ENCODE data around the gene SRRM5. TPM values are rescaled to one million over a fixed set of nuclear protein-coding genes. Genes with fewer than 3 reads are reported as not detected.
A peak's percentile ranks its signal among the peaks of the same experiment; 100 is the strongest.

SRRM5 gene
- polyA plus RNA-seq, 2 of the 4 experiments (the other 2 are of a cell fraction): 0.47 to 0.50 TPM

GRCh38 chr19:43618921-43619261 lies 7.0 kb downstream of the SRRM5 start (continued):
- TF ChIP-seq ATOH8 (CRISPR knock-in tag; IDR thresholded peaks at IDR 0.05; ENCODE audit: low read depth) (no peak), EHF (CRISPR knock-in tag; IDR thresholded peaks at IDR 0.05) (no peak), PHF8 (IDR thresholded peaks at IDR 0.05; ENCODE audit: borderline replicate concordance, low read depth) (no peak), HES2 (IDR thresholded peaks at IDR 0.05) (no peak), TFCP2L1 (CRISPR knock-in tag; IDR thresholded peaks at IDR 0.05) (no peak), KDM5A (IDR thresholded peaks at IDR 0.05) (no peak), USF2 (IDR thresholded peaks at IDR 0.05) (no peak), CEBPB (IDR thresholded peaks at IDR 0.05) (no peak)

- Histone ChIP-seq H3K4me3 (peak within 1 kb of the TSS; percentile 65), H3K4me2 (peak within 1 kb of the TSS; percentile 92), H3K4me1 (peaks cover 12% of the 10 kb centered on the region), H3K27ac (peak within 1 kb of the TSS; percentile 86 to 94), H3K9me3 (no peaks in the 10 kb centered on the region)
- ATAC-seq (peak; percentile 89 to 97), FAIRE-seq (peak; percentile 80), DNase-seq (ENCODE audit: low read depth in 1 of 2, low spot score in 1 of 2) (peak; percentile 91)
- 5% methylated on average over 60 of the region's 81 CpGs for WGBS (ENCODE audit: missing lambda C conversion rate)
- peak; percentile 28; the same call in 1 of the 2 replicates for TF ChIP-seq GATA3 (IDR thresholded peaks at IDR 0.05; ENCODE audit: borderline replicate concordance)
- TF ChIP-seq MAX (IDR thresholded peaks at IDR 0.05): peak; percentile 95
- peak; percentile 29; the same call in 1 of the 2 replicates for TF ChIP-seq PBX3 (IDR thresholded peaks at IDR 0.05)
- no peak for TF ChIP-seq CHD2 (IDR thresholded peaks at IDR 0.05; ENCODE audit: low read length, partially characterized antibody)
- TF ChIP-seq TFCP2L1 (CRISPR knock-in tag; IDR thresholded peaks at IDR 0.05): 0 out of 2 replicates have a peak, but pooled peaks have one; percentile 53
- TF ChIP-seq HEYL (CRISPR knock-in tag; IDR thresholded peaks at IDR 0.05): no peak
- TF ChIP-seq HOXB13 (CRISPR knock-in tag; IDR thresholded peaks at IDR 0.05; ENCODE audit: low read depth): 0 out of 2 replicates have a peak, but pooled peaks have one; percentile 12
- TF ChIP-seq E2F6 (IDR thresholded peaks at IDR 0.05; ENCODE audit: borderline replicate concordance, low read depth): peak; percentile 96
- peak; percentile 64; the same call in 2 of the 3 replicates for TF ChIP-seq BCL3 (IDR thresholded peaks at IDR 0.05)
- no peak for TF ChIP-seq HDAC2 (IDR thresholded peaks at IDR 0.05)
- peak; percentile 87 for TF ChIP-seq PHF8 (IDR thresholded peaks at IDR 0.05; ENCODE audit: borderline replicate concordance, low read depth)
- peak; percentile 90 to 96 for TF ChIP-seq JUN (IDR thresholded peaks at IDR 0.05)
- TF ChIP-seq MYC (IDR thresholded peaks at IDR 0.05; ENCODE audit: borderline replicate concordance, low read length): no peak
- peak; percentile 90; the same call in 1 of the 2 replicates for TF ChIP-seq TP53 (CRISPR knock-in tag; IDR thresholded peaks at IDR 0.05)
- 0 out of 2 replicates have a peak, but pooled peaks have one; percentile 13 for TF ChIP-seq RFX5 (IDR thresholded peaks at IDR 0.05)
- TF ChIP-seq SMC3 (IDR thresholded peaks at IDR 0.05): no peak
- no peak for TF ChIP-seq HES2 (IDR thresholded peaks at IDR 0.05)
- peak; percentile 14 for TF ChIP-seq HOXB5 (CRISPR knock-in tag; IDR thresholded peaks at IDR 0.05)
- no peak for TF ChIP-seq RNF2 (IDR thresholded peaks at IDR 0.05; ENCODE audit: borderline replicate concordance, low read depth)
- 0 out of 2 replicates have a peak, but pooled peaks have one; percentile 9 for TF ChIP-seq MAZ (IDR thresholded peaks at IDR 0.05; ENCODE audit: borderline replicate concordance, low read depth, low read length)
- TF ChIP-seq NR3C1 (IDR thresholded peaks at IDR 0.05): no peak
- TF ChIP-seq CEBPB (IDR thresholded peaks at IDR 0.05): no peak
- no peak for TF ChIP-seq BHLHE40 (IDR thresholded peaks at IDR 0.05; ENCODE audit: low read depth, low read length)
- no peak for TF ChIP-seq CTCF (IDR thresholded peaks at IDR 0.05)
- TF ChIP-seq POLR2A (IDR thresholded peaks at IDR 0.05; ENCODE audit: low read length): peak; percentile 83
- ChIA-PET POLR2A (interaction anchor here (1.1 kb wide), 1 partner anchor 49 kb away, joined by 3 read pairs; no protein-coding TSS in a partner anchor), CTCF (no interaction called here)
Observed at GRCh38 chr19:43619262-43620060, 7.6 kb downstream of the SRRM5 start, which contains the start of gene ZNF428. Gene ZNF428, minus strand, starts transcription at chr19:43619629. Its CDS starts 5,325 bp downstream, at chr19:43614304.

All from A549 (cell line).